Activated B cell treated with CpG ODN at 0.5 μM for 24 hours (primary cell): ENCODE measurements around the gene DUS3L. TPM values are rescaled to one million over a fixed set of nuclear protein-coding genes. Genes with fewer than 3 reads are reported as not detected.

Source experiments
- ATAC-seq: fragments of 200-7000 bp; cut with Tn5 transposase; one replicate; pipeline ENCODE4 v1.10.0; 2021; ENCODE audit warnings: low read depth, mild to moderate bottlenecking, moderate library complexity
- CTCF ChIA-PET: fragments of 350-600 bp; sonication (Branson Sonifier 250); formaldehyde crosslinking; loops from one replicate; lab custom pipeline; 2021; ENCODE audit warnings: antibody characterized with exemption; lab: Charles Lee
- POLR2A ChIA-PET: fragments of 350-600 bp; sonication (Branson Sonifier 250); formaldehyde crosslinking; loops from one replicate; lab custom pipeline; 2021; ENCODE audit warnings: antibody characterized with exemption; lab: Charles Lee
- DNase-seq: peaks from one replicate; pipeline ENCODE4 v3.0.0; 2022
- H3K27ac Mint-ChIP-seq: one replicate; pipeline ENCODE4 v1.8.0; 2020; ENCODE audit warnings: mixed read lengths
- H3K27me3 Mint-ChIP-seq: one replicate; pipeline ENCODE4 v1.8.0; 2021; ENCODE audit warnings: mixed read lengths
- H3K36me3 Mint-ChIP-seq: one replicate; pipeline ENCODE4 v1.8.0; 2021; ENCODE audit warnings: low read depth, mixed read lengths
- H3K4me1 Mint-ChIP-seq: one replicate; pipeline ENCODE4 v1.8.0; 2021; ENCODE audit warnings: mixed read lengths
- H3K4me3 Mint-ChIP-seq: one replicate; pipeline ENCODE4 v1.8.0; 2020; ENCODE audit warnings: mild to moderate bottlenecking, mixed read lengths
- H3K9me3 Mint-ChIP-seq: one replicate; pipeline ENCODE4 v1.8.0; 2020; ENCODE audit warnings: mixed read lengths
- CTCF ChIP-seq: fragments of 200-600 bp; IDR thresholded peaks from one replicate; pipeline ENCODE4 v1.8.0; 2022; ENCODE audit warnings: antibody characterized with exemption, mild to moderate bottlenecking
- intact Hi-C: fragments of 100-400 bp; cut with micrococcal nuclease; formaldehyde crosslinking; loops from one replicate; pipeline ENCODE4 v1.15.1; 2024
- total RNA-seq: library from RNA; stranded (reverse); gene quantifications from 2 replicates; pipeline ENCODE4 v1.2.3, GENCODE V29; 2022

DUS3L gene
- total RNA-seq, 1 donor from 2014 or later = 89.1 TPM

- no peak for TF ChIP-seq CTCF
- no peaks in the 10 kb centered on the region for H3K9me3 Mint-ChIP-seq
- ChIA-PET CTCF (no interaction called here), POLR2A (no interaction called here)
- H3K27me3 Mint-ChIP-seq = peaks cover 6% of the 10 kb centered on the region
- H3K4me3 Mint-ChIP-seq = no peak overlapping the region
- intact Hi-C loops = no loop called here
- peaks cover 18% of the 10 kb centered on the region for H3K4me1 Mint-ChIP-seq
- H3K36me3 Mint-ChIP-seq = peaks cover 2% of the 10 kb centered on the region
- DNase-seq (no peak), ATAC-seq (no peak)
- no peak overlapping the region for H3K27ac Mint-ChIP-seq
Observed at GRCh38 chr19:5825178-5825577, 34.2 kb upstream of the DUS3L start.

GRCh38 chr19:5824751-5825150 lies 33.8 kb upstream of the DUS3L start:
- no peak overlapping the region for H3K4me3 Mint-ChIP-seq
- intact Hi-C loops = no loop called here
- ATAC-seq = no peak
- H3K27ac Mint-ChIP-seq = no peak overlapping the region
- ChIA-PET POLR2A (no interaction called here), CTCF (no interaction called here)
- H3K9me3 Mint-ChIP-seq = no peaks in the 10 kb centered on the region
- H3K27me3 Mint-ChIP-seq = peaks cover 3% of the 10 kb centered on the region
- peaks cover 18% of the 10 kb centered on the region for H3K4me1 Mint-ChIP-seq
- peaks cover 2% of the 10 kb centered on the region for H3K36me3 Mint-ChIP-seq
- no peak for TF ChIP-seq CTCF
- no peak for DNase-seq

GRCh38 chr19:5823579-5824281 lies 32.8 kb upstream of the DUS3L start:
- POLR2A ChIA-PET = no interaction called here
- DNase-seq (no peak), ATAC-seq (no peak)
- intact Hi-C loops = no loop called here
- peaks cover 16% of the 10 kb centered on the region for H3K4me1 Mint-ChIP-seq
- peaks cover 2% of the 10 kb centered on the region for H3K36me3 Mint-ChIP-seq
- no peak overlapping the region for H3K27ac Mint-ChIP-seq
- no peak overlapping the region for H3K4me3 Mint-ChIP-seq
- no peaks in the 10 kb centered on the region for H3K9me3 Mint-ChIP-seq
- CTCF ChIA-PET = no interaction called here
- no peak for TF ChIP-seq CTCF
- H3K27me3 Mint-ChIP-seq = peaks cover 3% of the 10 kb centered on the region

GRCh38 chr19:5822181-5822844 lies 31.4 kb upstream of the DUS3L start:
- Mint-ChIP-seq H3K36me3 (no peaks in the 10 kb centered on the region), H3K4me3 (no peak overlapping the region), H3K4me1 (peaks cover 7% of the 10 kb centered on the region), H3K27ac (no peak overlapping the region), H3K9me3 (no peaks in the 10 kb centered on the region), H3K27me3 (no peaks in the 10 kb centered on the region)
- ChIA-PET POLR2A (no interaction called here), CTCF (no interaction called here)
- DNase-seq = no peak
- intact Hi-C loops = no loop called here
- no peak for TF ChIP-seq CTCF
- no peak for ATAC-seq

- Mint-ChIP-seq H3K36me3 (no peaks in the 10 kb centered on the region), H3K9me3 (no peaks in the 10 kb centered on the region), H3K27ac (no peak overlapping the region), H3K27me3 (peaks cover 4% of the 10 kb centered on the region), H3K4me3 (no peak overlapping the region), H3K4me1 (peaks cover 2% of the 10 kb centered on the region)
- no peak for TF ChIP-seq CTCF
- intact Hi-C loops = no loop called here
- CTCF ChIA-PET = no interaction called here
- POLR2A ChIA-PET = no interaction called here
- DNase-seq = no peak
- ATAC-seq = no peak
Observed at GRCh38 chr19:5821521-5822180, 30.7 kb upstream of the DUS3L start.
